OCI-LY3 (cell line): ENCODE data around the gene HOXA11.

ENCODE experiments used
- CTCF ChIP-seq: fragments of 200-600, 300-600 bp; sonication (generic); IDR thresholded peaks from 2 replicates; pipeline ENCODE4 v1.5.1; 2014; ENCODE audit warnings: antibody characterized with exemption, low read length, low read depth
- EZH2phosphoT487 ChIP-seq: fragments of 200-600 bp; shearing (Covaris generic); IDR thresholded peaks from 2 replicates; pipeline ENCODE4 v1.6.1; 2018; ENCODE audit warnings: antibody characterized with exemption, mixed run types, low read depth

- TF ChIP-seq CTCF (no peak), EZH2phosphoT487 (no peak)
Measured at GRCh38 chr7:27143950-27144780, 40.9 kb downstream of the HOXA11 start.
